Measurements from ENCODE around the gene KIF5C. TPM values are rescaled to one million over a fixed set of nuclear protein-coding genes. Genes with fewer than 3 reads are reported as not detected.

Gene KIF5C
- total RNA-seq, 2 experiments from 2014 or later: 10.2 to 11.1 TPM

DNA sequence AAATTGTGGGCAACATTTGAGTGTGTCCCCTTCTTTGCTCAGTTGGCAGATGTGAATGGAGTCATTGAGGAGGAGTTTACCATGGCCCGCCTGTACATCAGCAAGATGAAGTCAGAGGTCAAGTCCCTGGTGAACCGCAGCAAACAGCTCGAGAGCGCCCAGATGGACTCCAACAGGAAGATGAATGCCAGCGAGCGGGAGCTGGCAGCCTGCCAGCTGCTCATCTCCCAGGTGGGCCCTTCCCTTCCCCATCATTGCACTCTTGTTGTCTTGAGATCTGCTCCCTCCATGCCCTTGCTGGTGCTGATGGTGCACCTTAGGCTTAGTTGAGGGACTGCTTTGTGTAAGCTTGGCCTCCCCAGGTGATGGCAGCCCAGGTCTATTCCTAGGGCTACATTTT is 115.9 kb downstream of the KIF5C start:
- intact Hi-C loops (cut with micrococcal nuclease): loop anchor here (10.0 kb wide), 1 partner anchor 426 kb away; no protein-coding TSS in a partner anchor
- Mint-ChIP-seq H3K9me3 (no peaks in the 10 kb centered on the region), H3K4me1 (ENCODE audit: low read depth) (peaks cover 2% of the 10 kb centered on the region), H3K4me3 (no peak overlapping the region), H3K27ac (no peak overlapping the region), H3K36me3 (ENCODE audit: low read depth) (no peaks in the 10 kb centered on the region), H3K27me3 (peaks cover 1% of the 10 kb centered on the region)
- POLR2A ChIA-PET: no interaction called here
- DNase-seq (no peak), ATAC-seq (no peak)
- TF ChIP-seq, protein P1, sequence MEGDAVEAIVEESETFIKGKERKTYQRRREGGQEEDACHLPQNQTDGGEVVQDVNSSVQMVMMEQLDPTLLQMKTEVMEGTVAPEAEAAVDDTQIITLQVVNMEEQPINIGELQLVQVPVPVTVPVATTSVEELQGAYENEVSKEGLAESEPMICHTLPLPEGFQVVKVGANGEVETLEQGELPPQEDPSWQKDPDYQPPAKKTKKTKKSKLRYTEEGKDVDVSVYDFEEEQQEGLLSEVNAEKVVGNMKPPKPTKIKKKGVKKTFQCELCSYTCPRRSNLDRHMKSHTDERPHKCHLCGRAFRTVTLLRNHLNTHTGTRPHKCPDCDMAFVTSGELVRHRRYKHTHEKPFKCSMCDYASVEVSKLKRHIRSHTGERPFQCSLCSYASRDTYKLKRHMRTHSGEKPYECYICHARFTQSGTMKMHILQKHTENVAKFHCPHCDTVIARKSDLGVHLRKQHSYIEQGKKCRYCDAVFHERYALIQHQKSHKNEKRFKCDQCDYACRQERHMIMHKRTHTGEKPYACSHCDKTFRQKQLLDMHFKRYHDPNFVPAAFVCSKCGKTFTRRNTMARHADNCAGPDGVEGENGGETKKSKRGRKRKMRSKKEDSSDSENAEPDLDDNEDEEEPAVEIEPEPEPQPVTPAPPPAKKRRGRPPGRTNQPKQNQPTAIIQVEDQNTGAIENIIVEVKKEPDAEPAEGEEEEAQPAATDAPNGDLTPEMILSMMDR (IDR thresholded peaks at IDR 0.05): no peak
- CTCF ChIA-PET: interaction anchor here (1.2 to 1.5 kb wide), 3 partner anchors 16 to 453 kb away, joined by 4 to 10 read pairs (median 6); no protein-coding TSS in a partner anchor

DNA sequence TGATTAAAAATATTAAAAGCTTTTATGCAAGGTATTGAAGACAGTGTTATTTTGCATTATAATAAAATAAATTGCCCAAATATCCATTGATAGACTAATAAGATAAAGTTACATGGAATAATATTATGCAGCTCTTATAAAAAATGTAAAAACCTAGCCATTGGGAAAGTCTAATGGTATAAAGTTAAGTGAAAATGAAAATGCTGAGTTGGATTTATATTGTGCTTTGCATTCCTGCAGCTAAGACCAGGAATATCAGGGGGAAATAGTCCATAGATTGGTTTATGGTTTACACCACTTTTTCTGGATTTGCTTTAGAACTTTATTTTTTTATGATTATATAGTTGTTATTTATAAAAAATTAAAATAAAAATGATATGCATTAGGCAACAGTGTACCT is 117.4 kb downstream of the KIF5C start:
- DNase-seq (no peak), ATAC-seq (no peak)
- Mint-ChIP-seq H3K4me3 (no peak overlapping the region), H3K27me3 (peaks cover 1% of the 10 kb centered on the region), H3K4me1 (ENCODE audit: low read depth) (peaks cover 2% of the 10 kb centered on the region), H3K36me3 (ENCODE audit: low read depth) (no peaks in the 10 kb centered on the region), H3K27ac (no peak overlapping the region), H3K9me3 (no peaks in the 10 kb centered on the region)
- TF ChIP-seq, protein P1 (IDR thresholded peaks at IDR 0.05): no peak
- ChIA-PET POLR2A (no interaction called here), CTCF (interaction anchor here (1.3 to 1.4 kb wide), 2 partner anchors 25 to 26 kb away, joined by 3 to 4 read pairs; no protein-coding TSS in a partner anchor)
- intact Hi-C loops (cut with micrococcal nuclease): loop anchor here (10.0 kb wide), 1 partner anchor 428 kb away; no protein-coding TSS in a partner anchor

DNA sequence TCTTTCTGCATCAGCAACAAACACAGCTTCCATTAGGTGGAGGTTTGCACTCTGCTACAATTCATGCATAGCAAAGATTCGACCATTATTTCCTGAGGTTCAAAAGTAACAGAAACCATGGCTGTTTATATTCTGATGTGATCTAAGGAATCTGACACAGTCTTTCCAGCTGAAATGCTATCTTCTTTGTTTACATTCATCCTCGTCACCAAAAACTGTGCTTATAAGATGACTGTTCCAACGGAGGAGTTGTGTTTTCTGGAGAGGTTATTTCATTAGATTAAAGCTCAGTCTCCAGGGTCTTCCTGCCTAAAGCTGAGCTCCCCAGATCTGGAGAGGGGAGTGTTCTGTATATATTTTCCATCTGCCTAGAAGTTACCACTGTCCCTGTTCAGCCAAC is 118.3 kb downstream of the KIF5C start:
- intact Hi-C loops (cut with micrococcal nuclease): loop anchor here (10.0 kb wide), 1 partner anchor 429 kb away; no protein-coding TSS in a partner anchor
- no peak for ATAC-seq
- TF ChIP-seq, protein P1 (IDR thresholded peaks at IDR 0.05): no peak

DNA sequence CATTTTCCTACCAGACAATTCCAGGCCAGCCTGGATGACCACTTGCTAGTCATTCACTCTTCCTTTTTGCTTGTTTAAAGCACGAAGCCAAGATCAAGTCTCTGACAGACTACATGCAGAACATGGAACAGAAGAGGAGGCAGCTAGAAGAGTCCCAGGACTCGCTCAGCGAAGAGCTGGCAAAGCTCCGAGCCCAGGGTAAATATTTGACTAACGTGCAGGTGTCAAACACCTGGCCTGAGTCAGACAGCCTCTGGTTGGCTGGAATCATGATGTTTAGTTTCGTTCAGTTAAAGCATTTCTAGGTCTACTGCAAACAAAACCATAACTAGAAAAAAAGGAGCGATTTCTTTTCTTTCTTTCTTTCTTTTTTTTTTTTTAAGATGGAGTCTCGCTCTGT is 119.3 kb downstream of the KIF5C start:
- ATAC-seq: no peak
- ChIA-PET POLR2A (no interaction called here), CTCF (interaction anchor here (1.7 kb wide), 1 partner anchor 23 kb away, joined by 9 read pairs; no protein-coding TSS in a partner anchor)
- H3K27ac Mint-ChIP-seq: no peak overlapping the region
- peaks cover 1% of the 10 kb centered on the region for H3K27me3 Mint-ChIP-seq
- DNase-seq: no peak
- no peaks in the 10 kb centered on the region for H3K36me3 Mint-ChIP-seq (ENCODE audit: low read depth)
- TF ChIP-seq, protein P1 (IDR thresholded peaks at IDR 0.05): no peak
- H3K4me1 Mint-ChIP-seq (ENCODE audit: low read depth): peaks cover 3% of the 10 kb centered on the region
- H3K4me3 Mint-ChIP-seq: no peak overlapping the region
- intact Hi-C loops (cut with micrococcal nuclease): loop anchor here (10.0 kb wide), 1 partner anchor 430 kb away; no protein-coding TSS in a partner anchor
- H3K9me3 Mint-ChIP-seq: no peaks in the 10 kb centered on the region

More for the DNA sequence above, 118.3 kb downstream of the KIF5C start:
- H3K27me3 Mint-ChIP-seq: peaks cover 1% of the 10 kb centered on the region
- H3K9me3 Mint-ChIP-seq: no peaks in the 10 kb centered on the region
- ChIA-PET CTCF (interaction anchor here (1.7 kb wide), 1 partner anchor 24 kb away, joined by 9 read pairs; no protein-coding TSS in a partner anchor), POLR2A (no interaction called here)
- no peak overlapping the region for H3K4me3 Mint-ChIP-seq
- no peak for DNase-seq
- no peak overlapping the region for H3K27ac Mint-ChIP-seq
- peaks cover 2% of the 10 kb centered on the region for H3K4me1 Mint-ChIP-seq (ENCODE audit: low read depth)
- H3K36me3 Mint-ChIP-seq (ENCODE audit: low read depth): no peaks in the 10 kb centered on the region

DNA sequence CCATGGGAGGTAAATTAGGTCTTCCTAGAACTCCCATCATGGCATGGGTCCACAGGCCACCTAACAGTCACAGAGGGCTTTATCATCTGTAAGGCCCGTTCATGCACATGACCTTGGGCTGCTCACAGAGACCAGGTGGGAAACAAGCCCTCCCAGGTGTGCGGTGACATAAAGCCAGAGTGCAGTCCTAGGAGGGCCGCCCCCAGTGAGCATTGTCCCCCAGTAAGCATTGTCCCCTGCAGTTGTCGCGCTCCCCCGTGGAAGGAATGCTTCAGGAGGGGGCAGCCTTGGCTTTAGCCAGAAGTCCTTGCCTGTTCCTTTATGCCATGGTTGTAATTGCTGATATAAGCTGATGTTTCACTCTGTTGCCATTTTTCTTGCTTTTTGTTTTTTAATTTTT is 121.8 kb downstream of the KIF5C start:
- ChIA-PET CTCF (no interaction called here), POLR2A (no interaction called here)
- H3K9me3 Mint-ChIP-seq: no peaks in the 10 kb centered on the region
- no peak overlapping the region for H3K27ac Mint-ChIP-seq
- DNase-seq: no peak
- intact Hi-C loops (cut with micrococcal nuclease): loop anchor here (10.0 kb wide), 1 partner anchor 432 kb away; no protein-coding TSS in a partner anchor
- no peaks in the 10 kb centered on the region for H3K27me3 Mint-ChIP-seq
- no peaks in the 10 kb centered on the region for H3K36me3 Mint-ChIP-seq (ENCODE audit: low read depth)
- ATAC-seq: no peak
- peaks cover 18% of the 10 kb centered on the region for H3K4me1 Mint-ChIP-seq (ENCODE audit: low read depth)
- TF ChIP-seq, protein P1 (IDR thresholded peaks at IDR 0.05): no peak
- no peak overlapping the region for H3K4me3 Mint-ChIP-seq

Measured in activated CD8-positive, alpha-beta T cell treated with anti-CD3 and anti-CD28 coated beads for 36 hours (primary cell).